Activated CD8-positive, alpha-beta memory T cell treated with anti-CD3 and anti-CD28 coated beads, Interleukin-2, amount 50 U/mL, for 48 hours (primary cell): ENCODE results near the gene AGAP2.

Experiments
- DNase-seq: peaks from one replicate; pipeline ENCODE4 v3.0.0-alpha.2; 2020

The AGAP2 gene

DNA sequence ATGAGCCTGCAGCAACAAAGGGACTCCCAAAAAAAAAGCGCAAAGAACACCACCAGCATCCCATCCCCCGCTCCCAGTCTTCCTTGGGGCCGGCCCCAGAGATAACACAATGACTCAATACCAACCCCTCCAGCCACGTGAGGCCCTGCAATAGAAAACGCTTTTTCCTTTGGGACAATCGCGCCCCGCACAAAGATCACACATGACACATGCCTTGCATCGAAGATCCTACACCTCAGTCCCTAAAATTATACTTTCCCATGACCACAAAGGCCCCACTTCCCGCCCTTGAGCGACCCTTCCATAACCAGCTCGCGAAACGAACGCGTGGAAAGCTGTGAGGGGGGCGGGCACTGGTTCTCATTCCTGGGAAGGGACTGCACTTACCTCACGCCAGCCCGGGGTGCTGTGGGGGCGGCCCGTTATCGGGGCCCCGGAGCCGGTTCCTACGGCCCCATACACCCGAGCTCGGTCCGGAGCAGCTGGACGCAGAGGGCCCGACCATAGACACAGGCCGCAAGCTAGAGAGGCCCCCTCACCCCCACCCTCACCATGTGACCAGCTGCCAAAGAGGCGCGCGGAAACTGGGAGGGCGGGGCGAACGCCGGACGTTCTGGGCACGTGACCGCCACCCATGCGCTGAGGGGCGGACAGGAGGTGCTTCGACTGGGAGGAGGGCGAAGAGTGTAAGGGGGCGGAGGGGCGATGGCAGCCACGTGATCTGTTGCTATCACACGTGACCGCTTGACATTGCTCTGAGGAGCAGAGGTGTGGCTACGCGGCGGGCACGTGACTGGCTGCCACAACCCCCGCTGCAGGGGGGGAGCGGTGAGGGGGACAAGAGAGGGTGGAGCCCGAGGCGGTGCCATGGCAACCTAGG is 13.5 kb upstream of the AGAP2 start, which contains the start of gene CDK4:
CDK4 (minus strand) TSS at position 523 of the 880 bp plus-strand sequence. CDS start 593 bp downstream, outside the sequence.
- peak; percentile 98 for DNase-seq

DNA sequence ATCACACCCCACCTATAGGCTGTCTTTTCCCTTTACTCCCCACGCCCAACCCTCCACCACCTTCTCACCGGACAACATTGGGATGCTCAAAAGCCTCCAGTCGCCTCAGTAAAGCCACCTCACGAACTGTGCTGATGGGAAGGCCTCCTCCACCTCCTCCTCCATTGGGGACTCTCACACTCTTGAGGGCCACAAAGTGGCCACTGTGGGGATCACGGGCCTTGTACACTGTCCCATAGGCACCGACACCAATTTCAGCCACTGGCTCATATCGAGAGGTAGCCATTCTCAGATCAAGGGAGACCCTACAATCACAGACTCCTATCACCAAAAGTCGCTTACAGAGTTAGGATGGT is 12.9 kb upstream of the AGAP2 start:
- no peak for DNase-seq

- DNase-seq, result no peak
Measured at GRCh38 chr12:57750561-57751431, 12.3 kb upstream of the AGAP2 start.

DNA sequence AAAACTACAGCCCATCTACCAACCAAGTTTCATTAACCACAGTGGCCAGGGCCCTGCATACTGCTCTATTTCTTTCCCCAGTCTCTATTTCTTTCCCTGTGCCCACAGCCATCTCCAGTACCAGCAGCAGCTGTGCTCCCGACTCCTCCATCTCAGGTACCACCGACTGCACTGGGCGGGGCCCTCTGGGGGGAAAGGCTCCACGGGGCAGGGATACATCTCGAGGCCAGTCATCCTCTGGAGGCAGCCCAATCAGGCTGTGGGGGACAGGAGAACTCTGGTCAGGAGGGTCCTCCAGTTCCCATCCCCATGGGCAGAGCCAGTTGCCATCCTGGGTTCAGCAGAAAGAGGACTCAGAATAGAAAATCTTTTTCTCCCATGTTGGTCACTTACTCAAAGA is 10.5 kb upstream of the AGAP2 start:
- no peak for DNase-seq

- no peak for DNase-seq
Measured at GRCh38 chr12:57746025-57746424, 7.5 kb upstream of the AGAP2 start.

DNA sequence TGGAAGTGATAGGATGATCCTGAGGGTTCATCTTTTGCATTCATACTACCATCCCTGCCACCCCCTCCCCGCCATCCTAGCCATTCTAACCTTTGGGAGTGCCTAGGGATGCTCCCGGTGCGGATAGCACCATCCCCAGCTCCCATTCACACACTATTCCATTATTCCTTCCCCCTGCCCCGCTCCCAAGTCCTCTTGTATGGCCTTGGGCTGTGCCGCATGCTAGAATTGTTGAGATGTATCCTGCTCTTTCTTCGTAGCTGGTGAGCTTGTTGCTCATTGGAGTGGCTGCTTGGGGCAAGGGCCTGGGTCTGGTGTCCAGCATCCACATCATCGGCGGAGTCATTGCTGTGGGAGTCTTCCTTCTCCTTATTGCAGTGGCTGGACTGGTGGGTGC is 6.9 kb upstream of the AGAP2 start:
- DNase-seq, result no peak

DNA sequence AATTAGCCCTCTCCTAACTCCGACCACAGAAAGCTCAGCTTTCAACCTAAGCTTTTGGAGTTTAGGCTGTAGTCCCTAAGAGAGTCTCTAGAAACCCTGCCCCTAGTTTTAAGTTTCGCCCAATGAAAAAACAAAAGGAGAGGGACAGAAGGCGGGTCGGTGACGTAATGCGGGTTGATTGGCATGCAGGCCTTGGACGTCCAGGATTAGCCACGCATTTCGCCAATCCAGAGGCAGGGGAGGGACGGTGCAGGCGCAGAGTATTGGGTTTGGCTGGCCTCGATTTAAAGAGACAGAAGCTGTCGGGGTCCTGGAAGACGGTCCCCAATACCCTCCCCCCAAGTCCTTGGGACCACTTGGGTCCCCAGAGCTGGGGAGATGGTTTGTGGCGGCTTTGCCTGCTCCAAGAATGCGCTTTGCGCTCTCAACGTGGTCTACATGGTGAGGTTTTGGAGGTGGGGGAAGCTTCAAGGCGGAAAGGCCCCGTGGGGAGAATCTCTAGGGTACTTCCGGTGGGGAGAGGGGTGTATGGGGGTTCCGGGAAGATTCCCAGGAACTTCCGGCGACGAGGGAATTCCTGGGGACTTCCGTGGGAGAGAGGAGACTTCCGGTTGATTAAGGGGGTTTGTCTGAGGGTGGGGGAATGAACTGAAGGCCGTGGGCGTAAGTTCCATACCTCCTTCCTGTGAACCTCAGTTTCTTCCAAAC is 6.4 kb upstream of the AGAP2 start, which contains the start of gene TSPAN31:
TSPAN31 (plus strand) TSS at position 263 of the 708 bp plus-strand sequence; CDS start at position 379, 116 bp downstream.
- peak; percentile 94 for DNase-seq

GRCh38 chr12:57744194-57744776 is 5.7 kb upstream of the AGAP2 start:
- peak; percentile 91 for DNase-seq

DNA sequence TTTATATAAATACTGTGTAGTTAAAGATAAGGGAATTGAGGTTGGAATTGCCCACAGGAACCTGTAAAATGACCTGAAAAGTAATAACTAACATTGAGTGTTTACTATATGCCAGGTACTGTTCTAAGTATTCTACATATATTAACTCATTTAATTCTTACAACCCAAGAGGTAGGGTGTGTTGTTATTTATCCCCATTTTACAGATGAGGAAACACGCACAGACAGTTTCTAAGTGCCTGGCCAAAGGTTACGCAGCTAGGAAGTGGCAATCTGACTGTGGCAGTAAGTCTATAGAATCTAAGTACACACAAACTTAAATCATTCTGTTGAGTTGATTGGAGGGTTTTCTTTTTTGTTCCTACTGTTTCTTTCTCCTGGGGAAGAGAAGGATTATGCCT is 5.2 kb upstream of the AGAP2 start:
- no peak for DNase-seq

GRCh38 chr12:57741844-57742738 is 3.5 kb upstream of the AGAP2 start:
- DNase-seq, result peak; percentile 84

DNA sequence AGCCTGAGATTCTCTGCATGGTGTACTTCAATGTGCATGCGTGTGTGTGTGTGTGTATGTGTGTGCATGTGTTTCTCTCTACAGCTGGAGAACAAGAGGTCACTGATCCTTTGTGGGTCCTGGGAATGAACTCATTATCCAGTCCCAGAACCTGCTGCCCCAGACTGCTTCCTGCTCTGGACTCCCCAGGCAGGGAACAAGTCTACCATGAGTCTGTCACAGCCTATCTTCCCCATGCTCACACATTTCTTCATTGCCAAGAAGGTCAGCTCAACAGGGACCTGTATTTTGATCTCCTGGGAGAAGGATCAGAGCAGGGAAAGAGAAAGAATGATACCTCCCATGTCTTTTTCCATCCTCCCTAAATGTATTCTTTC is 2.9 kb upstream of the AGAP2 start:
- DNase-seq, result no peak

DNA sequence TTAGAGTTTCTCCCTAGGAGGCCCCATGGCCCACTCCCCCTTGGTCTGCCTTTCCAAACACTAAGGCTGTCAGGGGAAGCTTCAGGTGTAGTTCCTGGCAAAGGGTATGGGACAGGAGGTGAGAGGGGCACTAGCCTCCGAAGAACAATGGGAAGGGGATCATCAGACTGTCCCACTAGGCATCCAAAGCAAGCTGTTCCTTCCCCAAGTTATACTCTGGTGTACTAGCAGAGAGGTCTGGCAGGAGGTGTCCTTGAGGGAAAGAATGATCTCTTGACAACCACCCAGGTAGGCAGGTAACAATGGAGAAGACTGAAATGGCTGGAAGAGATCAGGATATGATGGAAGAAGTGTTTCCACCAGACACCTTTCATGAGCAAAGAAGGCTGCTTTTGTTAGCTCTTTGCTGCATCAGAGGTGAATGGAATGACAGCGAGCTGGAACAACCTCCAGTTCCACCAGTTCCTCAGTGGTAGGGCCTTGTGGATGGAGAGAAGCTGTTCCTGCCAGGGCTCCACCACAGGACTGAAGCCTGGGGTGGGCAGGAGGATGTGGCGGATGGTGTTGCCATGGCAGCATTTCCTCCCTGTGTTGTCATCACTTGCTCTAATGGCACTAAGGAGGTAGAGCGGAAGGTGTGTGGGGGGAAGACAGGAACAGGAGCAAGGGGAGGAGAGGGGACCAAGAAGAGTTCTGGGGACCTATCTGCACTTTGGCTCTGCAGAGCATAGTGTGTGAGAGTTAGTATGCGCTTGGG is 2.3 kb upstream of the AGAP2 start:
- DNase-seq, result peak; percentile 81

- no peak for DNase-seq
Measured at GRCh38 chr12:57739914-57740538, 1.5 kb upstream of the AGAP2 start.

DNA sequence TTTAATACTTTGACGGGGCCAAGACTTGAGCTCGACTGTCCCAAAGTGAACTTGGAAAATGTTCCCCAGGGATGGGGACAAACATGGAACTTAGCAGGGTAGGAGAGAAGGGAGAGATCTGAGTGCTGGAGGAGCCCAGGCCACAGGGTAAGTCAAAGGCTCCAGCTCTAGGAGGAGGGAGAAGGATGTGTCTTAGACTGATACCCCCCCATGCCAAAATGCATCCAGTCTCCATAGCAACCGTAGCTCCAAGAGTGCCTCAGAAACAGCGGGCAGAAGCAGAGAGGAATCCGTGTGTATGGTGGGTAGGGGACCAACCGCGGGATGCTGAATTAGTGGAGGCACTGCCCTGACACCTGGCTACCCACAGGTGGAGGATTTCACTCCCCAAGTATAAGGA is 845 bp upstream of the AGAP2 start:
- DNase-seq, result no peak

GRCh38 chr12:57737467-57738460 is 778 bp downstream of the AGAP2 start:
- DNase-seq, result no peak

- no peak for DNase-seq
Measured at GRCh38 chr12:57736741-57737466, 1.6 kb downstream of the AGAP2 start.

- no peak for DNase-seq
Measured at GRCh38 chr12:57735952-57736740, 2.4 kb downstream of the AGAP2 start.
